Heart left ventricle (tissue), 13 donors: ENCODE measurements around the gene JUND.

Experiments
- POLR2A ChIP-seq, 2 donors: fragments of 450-650 bp; IDR thresholded peaks; one replicate each; pipeline ENCODE4 v1.6.1; 2017; ENCODE audit warnings: antibody characterized with exemption in 2 of 2, mild to moderate bottlenecking in 2 of 2, moderate library complexity in 2 of 2
- TF ChIP-seq, protein P1 (sequence below), 12 donors: fragments of 200-600 bp; sonication (generic) in 4 of 12; IDR thresholded peaks; one replicate each; pipeline versions ENCODE4 v1.5.0 to v1.8.0; 2018 to 2022; ENCODE audit warnings: antibody characterized with exemption in 12 of 12, mild to moderate bottlenecking in 5 of 12
- donor health status: ischemic (EF 13 %, LVEDD 7.1; RV severe dilation, severe dysfunction).
- donor health status: DM: no; HTN: yes; CAD: no.
- donor health status: DM: no; HTN: no; CAD: no.
- donor health status: ischemic (EF 25% LVEDD 6.9; RV normal size, moderate dysfunction).
- donor health status: ischemic (EF 25% LVEDD 5.7; RV mildly dilated, moderate dysfunction).
- donor health status: ischemic (EF 35%, LVEDD 5.7; RV mildly dilated, moderate dysfunction).
- donor health status: nonischemic (EF 11% LVEDD 7.7; RV severe dilation, severe dysfunction).
- donor health status: DM: yes; HTN: yes; CAD: no.
- donor health status: PGD.
- donor health status: ischemic (EF 29% LVEDD 5.4; RV normal size, mild dysfunction).
- donor health status: nonischemic (EF 23%, LVEDD 6.1; RV moderate dilation, normal function).

DNA sequence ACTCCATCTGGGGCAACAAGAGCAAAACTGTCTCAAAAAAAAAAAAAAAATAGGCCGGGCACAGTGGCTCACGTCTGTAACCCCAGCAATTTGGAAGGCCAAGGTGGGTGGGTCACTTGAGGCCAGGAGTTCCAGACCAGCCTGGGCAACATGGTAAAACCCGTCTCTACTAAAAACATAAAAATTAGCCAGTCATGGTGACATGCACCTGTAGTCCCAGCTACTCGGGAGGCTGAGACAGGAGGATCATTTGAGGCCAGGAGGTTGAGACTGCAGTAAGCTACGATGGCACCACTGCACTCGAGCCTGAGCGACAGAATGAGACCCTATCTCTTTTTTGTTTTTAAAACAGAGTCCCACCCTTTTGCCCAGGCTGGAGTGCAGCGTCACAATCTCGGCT is 11.1 kb downstream of the JUND start:
- TF ChIP-seq, protein P1, sequence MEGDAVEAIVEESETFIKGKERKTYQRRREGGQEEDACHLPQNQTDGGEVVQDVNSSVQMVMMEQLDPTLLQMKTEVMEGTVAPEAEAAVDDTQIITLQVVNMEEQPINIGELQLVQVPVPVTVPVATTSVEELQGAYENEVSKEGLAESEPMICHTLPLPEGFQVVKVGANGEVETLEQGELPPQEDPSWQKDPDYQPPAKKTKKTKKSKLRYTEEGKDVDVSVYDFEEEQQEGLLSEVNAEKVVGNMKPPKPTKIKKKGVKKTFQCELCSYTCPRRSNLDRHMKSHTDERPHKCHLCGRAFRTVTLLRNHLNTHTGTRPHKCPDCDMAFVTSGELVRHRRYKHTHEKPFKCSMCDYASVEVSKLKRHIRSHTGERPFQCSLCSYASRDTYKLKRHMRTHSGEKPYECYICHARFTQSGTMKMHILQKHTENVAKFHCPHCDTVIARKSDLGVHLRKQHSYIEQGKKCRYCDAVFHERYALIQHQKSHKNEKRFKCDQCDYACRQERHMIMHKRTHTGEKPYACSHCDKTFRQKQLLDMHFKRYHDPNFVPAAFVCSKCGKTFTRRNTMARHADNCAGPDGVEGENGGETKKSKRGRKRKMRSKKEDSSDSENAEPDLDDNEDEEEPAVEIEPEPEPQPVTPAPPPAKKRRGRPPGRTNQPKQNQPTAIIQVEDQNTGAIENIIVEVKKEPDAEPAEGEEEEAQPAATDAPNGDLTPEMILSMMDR (IDR thresholded peaks at IDR 0.05), result no peak
- no peak for TF ChIP-seq POLR2A (IDR thresholded peaks at IDR 0.05)
